K562 (cell line): ENCODE results near the gene GNAL.

Experiments
- ERF ChIP-seq: fragments of 450-650 bp; formaldehyde crosslinking; IDR thresholded peaks from 2 replicates; pipeline ENCODE4 v1.4.0; 2020; ENCODE audit warnings: mild to moderate bottlenecking, mixed read lengths
- PHB2 ChIP-seq: fragments of 450-650 bp; IDR thresholded peaks from 2 replicates; pipeline ENCODE4 v1.6.1; 2017; ENCODE audit warnings: low read depth

GRCh38 chr18:11655606-11655932, 33.5 kb upstream of the GNAL start:
- TF ChIP-seq ERF (no peak), PHB2 (no peak)
